ENCODE data around the gene SUN3.

DNA sequence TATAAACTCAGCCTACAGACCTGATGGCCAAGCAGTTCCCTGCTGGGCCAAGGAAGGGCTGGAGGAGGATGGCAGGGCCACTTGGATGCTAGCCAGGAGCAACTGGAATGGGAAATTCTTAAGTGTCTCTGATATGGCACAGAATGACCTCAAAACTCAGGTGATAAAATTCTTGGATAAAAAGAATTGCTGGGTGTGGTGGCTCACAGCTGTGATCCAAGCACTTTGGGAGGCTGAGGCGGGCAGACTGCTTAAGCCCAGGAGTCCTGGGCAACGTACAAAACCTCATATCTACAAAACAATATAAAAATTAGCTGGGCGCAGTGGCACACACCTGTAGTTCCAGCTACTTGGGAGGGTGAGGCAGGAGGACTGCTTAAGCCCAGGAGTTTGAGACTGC is 66.6 kb downstream of the SUN3 start:
- TF ChIP-seq, protein P1, sequence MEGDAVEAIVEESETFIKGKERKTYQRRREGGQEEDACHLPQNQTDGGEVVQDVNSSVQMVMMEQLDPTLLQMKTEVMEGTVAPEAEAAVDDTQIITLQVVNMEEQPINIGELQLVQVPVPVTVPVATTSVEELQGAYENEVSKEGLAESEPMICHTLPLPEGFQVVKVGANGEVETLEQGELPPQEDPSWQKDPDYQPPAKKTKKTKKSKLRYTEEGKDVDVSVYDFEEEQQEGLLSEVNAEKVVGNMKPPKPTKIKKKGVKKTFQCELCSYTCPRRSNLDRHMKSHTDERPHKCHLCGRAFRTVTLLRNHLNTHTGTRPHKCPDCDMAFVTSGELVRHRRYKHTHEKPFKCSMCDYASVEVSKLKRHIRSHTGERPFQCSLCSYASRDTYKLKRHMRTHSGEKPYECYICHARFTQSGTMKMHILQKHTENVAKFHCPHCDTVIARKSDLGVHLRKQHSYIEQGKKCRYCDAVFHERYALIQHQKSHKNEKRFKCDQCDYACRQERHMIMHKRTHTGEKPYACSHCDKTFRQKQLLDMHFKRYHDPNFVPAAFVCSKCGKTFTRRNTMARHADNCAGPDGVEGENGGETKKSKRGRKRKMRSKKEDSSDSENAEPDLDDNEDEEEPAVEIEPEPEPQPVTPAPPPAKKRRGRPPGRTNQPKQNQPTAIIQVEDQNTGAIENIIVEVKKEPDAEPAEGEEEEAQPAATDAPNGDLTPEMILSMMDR (IDR thresholded peaks at IDR 0.05), result no peak
- TF ChIP-seq EZH2 (IDR thresholded peaks at IDR 0.05) (no peak), EZH2phosphoT487 (IDR thresholded peaks at IDR 0.05) (no peak)

Measured in neural progenitor cell (in vitro differentiated cells).